GM20000 (cell line): Measurements from ENCODE around the gene SLC25A26.

Experiments
- DNase-seq: peaks from one replicate; pipeline ENCODE4 v3.0.0; 2012; ENCODE audit warnings: low spot score
- CTCF ChIP-seq: IDR thresholded peaks from 2 replicates; pipeline ENCODE4 v1.5.1; 2012; ENCODE audit warnings: mild to moderate bottlenecking, control low read depth; ENCODE audit errors: extremely low read depth, missing control alignments

Gene SLC25A26

DNA sequence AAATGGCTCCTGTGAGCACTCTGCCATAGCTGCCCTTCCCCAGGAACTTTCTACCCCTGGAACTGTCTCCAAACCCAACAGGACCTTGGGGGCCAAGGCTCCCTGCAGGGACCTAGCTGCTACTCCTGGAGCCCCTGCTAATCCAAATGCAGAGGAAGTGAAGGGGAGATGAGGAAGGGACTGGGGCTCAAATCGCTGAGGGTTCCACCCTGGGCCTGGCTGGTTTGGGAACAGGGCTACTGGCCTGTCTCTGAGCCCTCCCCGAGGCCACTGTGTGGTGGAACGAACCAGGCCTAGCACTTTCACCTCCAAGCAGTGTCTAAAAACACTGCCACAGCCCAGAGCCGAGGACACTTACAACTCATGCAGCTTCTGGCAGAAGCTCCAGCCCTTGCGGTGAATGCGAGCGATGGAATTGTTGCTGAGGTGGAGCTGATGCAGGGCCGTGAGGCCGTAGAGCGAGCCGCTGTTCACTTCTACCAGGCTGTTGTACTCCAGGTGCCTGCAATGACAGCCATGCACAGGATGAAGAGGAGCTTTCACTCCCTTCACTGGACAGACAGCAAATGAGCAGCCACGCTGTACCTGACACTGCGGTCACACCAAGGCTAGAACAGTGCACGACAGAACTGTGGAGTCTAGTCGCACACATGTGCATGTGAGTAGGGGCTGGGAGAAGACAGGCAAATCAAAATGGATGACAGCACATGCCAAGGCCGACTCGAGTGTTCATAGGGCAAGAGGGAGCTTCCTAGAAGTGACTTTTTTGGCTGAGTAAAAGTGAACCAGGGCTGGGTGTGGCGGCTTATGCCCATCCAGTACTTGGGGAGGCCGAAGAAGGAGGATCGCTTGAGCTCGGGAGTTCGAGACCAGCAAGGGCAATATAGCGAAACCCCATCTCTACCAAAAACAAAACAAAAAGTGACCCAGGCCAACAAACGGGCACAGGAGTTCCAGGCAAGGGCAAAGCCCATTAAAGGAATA, 189.3 kb downstream of the SLC25A26 start:
- no peak for DNase-seq

GRCh38 chr3:66410976-66411375, 190.2 kb downstream of the SLC25A26 start:
- no peak for TF ChIP-seq CTCF
- DNase-seq = no peak

More for the DNA sequence above, 189.3 kb downstream of the SLC25A26 start:
- no peak for TF ChIP-seq CTCF

DNA sequence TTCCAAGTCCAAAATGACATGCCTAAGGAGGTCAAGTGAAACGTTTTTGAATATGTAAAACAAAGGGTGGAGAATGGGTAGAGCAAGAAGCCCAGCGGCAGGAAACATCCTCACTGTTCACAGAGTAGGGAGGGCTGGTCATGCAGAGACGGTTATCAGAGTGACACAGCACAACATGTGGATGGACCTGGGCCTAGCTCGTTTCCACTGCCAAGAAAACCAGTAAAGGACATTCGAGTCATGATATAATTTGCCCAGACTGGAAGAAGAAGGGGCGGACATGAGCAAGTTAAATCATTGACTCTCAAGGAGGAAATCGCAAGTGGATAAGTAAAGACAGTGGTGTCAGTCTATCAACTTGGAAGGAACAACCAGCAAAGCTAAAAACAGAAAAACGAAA, 190.7 kb downstream of the SLC25A26 start:
- DNase-seq = no peak
- no peak for TF ChIP-seq CTCF

GRCh38 chr3:66411961-66412887, 191.4 kb downstream of the SLC25A26 start:
- DNase-seq = no peak
- TF ChIP-seq CTCF = no peak

GRCh38 chr3:66413151-66413751, 192.4 kb downstream of the SLC25A26 start:
- no peak for TF ChIP-seq CTCF
- DNase-seq = no peak

GRCh38 chr3:66414846-66415245, 194.0 kb downstream of the SLC25A26 start:
- TF ChIP-seq CTCF = no peak
- no peak for DNase-seq
